ENCODE data around the gene ADGRF1. TPM values are rescaled to one million over a fixed set of nuclear protein-coding genes. Genes with fewer than 3 reads are reported as not detected.

Gene ADGRF1
- total and polyA plus RNA-seq, 3 donors from 2014 or later = 2.4 to 5.4 (median 2.4) TPM

Other genes starting within 250 kb of the ADGRF1 start
- under 1 TPM; 0.63 to 0.93 TPM for gene MEP1A, start 248.9 kb downstream of the ADGRF1 start, total RNA-seq
- gene MEP1A, start 248.9 kb downstream of the ADGRF1 start, polyA plus RNA-seq (ENCODE audit: insufficient read depth, low read depth, low replicate concordance) = 1.4 TPM
- gene ADGRF5, start 120.4 kb downstream of the ADGRF1 start, total RNA-seq = 10 to 100 TPM in 1 of 2 donors, 1 to 10 TPM in 1; 8.8 to 12.2 TPM
- gene ADGRF5, start 120.4 kb downstream of the ADGRF1 start, polyA plus RNA-seq (ENCODE audit: insufficient read depth, low read depth, low replicate concordance) = 13.1 TPM